HG03378 (cell line): ENCODE data around the gene TAS2R38.
"Not testable (repeated sequence)": the region's sequence is repeated elsewhere in the genome, so short reads cannot be mapped to it uniquely, and the experiment has no call there.

Experiments used
- ATAC-seq: cut with Tn5 transposase; IDR thresholded peaks from one replicate; pipeline ENCODE4 v1.9.1; 2021; ENCODE audit warnings: mild to moderate bottlenecking, moderate library complexity; ENCODE audit not compliant: unreplicated experiment

Gene TAS2R38

DNA sequence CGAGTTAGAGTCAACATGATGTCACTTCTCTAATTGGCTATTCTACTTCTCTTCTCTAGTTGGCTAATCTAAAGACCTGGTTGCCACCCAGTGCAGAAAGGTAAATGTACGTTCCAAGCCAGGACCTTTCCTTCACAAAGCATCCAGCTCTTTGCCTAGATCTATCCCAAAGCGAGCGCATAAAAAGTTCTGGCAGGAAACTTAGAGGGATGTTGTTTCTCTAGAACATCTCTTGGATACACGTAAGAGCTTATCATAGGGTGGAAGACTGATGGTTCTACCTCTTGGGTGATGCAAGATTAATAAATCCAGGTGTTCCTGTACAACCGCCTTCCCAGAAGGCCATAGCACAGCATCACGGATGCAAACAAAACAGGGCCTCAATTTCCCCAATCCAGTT is at the start of gene TAS2R38:
Gene TAS2R38, minus strand, starts transcription at position 101 of the 400 bp plus-strand sequence. Its CDS starts 84 bp downstream, at position 17.
- ATAC-seq, result no peak

DNA sequence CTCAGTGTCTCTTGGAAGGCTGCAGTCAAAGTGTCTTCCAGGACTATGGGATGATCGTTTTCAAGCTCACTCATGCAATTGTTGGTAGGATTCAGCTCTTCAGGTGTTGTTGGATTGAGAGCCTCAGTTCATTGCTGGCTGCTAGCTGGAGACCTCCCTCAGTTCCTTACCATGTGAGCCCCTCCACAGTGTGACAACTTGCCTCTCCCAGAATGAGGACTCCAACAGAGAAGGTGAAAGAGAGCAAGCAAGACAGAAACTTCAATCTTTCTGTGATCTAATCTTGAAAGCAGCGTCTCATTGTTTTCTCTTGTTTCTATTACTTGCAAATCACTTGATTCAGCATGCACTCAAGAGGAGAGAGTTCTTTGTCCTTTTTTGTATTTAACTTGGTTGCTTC is 44.6 kb upstream of the TAS2R38 start:
- ATAC-seq, result no peak

DNA sequence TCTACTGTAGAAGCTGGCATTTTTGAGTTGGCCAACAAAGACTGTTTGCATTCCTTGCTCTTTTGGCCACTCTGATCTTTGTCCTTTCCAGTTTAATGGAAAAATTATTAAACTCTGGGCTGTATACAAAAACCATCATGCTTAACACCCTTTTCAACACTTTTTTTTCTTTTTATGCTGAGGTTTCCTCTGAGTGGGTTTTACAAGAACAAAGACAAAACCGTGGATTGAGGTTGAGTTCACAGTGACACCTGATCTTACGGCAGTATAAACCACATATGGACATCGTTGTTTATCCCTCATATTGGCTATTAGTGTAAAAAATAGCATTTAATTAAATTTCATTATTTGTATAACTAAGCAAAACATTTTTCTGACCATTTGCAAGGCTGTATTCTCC is 43.9 kb upstream of the TAS2R38 start:
- no peak for ATAC-seq

DNA sequence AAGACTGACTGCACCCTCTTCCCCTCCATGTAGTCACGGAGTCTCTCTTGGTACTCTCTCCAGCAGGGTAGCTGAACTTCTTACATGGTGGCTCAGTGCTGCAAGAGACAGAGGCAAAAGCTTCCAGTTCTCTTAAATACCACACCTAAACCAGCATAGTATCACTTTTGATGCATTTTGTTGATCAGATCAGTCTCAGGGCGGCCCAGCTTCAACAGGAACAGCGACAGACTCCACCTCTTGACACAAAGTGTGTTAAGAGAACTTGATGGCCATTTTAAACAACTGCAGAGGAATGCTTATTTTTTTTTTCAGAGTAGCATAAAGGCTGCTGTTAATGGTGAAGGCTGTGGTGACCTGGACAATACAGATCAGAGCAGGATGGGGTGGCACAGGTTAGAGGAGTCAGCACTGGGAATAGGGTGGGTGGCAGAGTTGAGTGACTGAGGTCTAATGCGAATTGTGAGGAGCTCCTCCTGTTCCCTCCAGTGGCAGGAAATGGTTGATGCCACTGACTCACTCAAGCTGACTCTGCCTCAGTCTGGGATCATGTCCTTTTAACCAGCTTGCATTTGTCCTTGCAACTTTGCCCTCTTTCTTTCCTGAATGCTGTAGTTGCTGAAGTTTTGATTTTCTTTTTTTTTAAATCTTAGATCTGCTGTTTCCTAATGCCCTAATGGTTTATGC is 39.4 kb upstream of the TAS2R38 start:
- ATAC-seq, result no peak

DNA sequence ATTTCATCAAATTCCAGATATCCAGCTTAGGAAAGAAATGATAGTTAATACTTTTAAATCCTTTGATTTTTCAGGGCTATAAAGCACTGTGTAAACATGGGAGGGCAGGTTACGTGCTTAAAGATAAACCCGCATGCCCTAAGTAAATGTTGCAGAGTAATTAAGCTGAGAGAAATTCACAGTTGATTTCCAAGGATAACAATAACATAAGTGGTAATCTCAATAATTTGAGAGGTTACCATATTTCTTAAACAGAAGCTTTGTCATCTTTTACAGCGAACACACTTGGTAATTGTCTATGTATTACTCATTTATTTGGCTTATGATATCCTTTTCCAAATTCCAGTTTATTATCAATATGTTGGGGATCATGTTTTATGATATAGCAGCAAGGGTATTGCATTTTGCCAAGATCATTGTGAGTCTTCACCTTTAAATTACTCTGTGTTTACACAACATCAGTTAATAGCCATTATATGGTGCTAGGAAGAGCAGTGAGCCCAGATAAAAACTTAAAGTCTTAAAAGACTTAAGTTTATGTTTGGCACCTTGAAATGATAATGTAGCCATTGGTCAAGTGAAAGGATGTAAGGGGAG is 37.5 kb upstream of the TAS2R38 start:
- no peak for ATAC-seq

DNA sequence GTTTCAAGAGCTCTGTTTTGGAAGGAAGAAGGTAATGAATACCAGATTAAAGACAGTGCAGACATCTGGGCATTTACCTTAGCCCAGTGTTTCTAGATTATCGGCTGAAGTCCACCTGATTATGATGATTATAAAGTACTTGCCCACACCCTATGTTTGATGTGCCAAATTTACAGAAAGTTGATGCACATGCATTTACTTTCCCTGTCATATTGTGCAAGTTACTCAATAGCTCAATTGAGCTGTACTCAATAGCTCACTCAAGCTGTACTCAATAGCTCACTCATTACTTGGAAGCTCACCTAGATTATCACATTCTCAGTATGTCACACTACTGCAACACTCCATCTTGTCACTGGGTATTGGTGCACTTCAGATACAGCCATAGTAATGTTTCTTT is 35.6 kb upstream of the TAS2R38 start:
- ATAC-seq, result no peak

DNA sequence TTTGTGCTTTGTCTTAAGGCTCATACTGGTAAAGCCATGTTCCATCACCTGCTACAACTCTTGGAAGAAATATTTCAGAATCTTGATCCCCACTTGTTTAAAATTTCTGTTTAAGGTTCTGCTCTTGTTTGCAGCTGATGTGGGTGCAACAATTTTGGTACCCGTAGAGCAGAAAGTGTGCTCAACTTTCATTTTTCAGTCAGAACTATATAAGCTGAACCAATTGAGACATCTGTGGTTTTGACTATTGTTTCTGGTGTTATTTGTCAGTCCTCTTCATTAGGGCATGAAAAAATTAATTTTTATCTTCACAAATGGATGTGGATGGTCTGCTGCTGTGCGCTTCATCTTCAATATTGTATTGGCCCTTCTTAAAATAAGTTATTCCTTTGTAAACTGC is 33.0 kb upstream of the TAS2R38 start:
- ATAC-seq, result no peak

DNA sequence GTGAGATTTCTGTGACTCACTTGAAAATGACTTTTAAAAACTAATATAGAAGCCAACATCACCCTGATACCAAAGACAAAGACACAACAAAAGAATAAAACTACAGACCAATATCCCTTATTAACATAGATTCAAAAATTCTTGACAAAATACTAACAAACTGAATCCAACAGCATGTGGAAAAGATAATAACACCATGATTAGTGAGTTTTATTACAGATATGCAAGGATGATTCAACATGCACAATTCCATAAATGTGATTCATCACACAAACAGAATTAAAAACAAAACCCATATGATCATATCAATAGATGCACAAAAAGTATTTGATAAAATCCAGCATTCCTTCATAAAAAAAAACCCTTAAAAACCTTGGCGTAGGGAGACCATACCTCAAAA is 28.6 kb upstream of the TAS2R38 start:
- no peak for ATAC-seq

DNA sequence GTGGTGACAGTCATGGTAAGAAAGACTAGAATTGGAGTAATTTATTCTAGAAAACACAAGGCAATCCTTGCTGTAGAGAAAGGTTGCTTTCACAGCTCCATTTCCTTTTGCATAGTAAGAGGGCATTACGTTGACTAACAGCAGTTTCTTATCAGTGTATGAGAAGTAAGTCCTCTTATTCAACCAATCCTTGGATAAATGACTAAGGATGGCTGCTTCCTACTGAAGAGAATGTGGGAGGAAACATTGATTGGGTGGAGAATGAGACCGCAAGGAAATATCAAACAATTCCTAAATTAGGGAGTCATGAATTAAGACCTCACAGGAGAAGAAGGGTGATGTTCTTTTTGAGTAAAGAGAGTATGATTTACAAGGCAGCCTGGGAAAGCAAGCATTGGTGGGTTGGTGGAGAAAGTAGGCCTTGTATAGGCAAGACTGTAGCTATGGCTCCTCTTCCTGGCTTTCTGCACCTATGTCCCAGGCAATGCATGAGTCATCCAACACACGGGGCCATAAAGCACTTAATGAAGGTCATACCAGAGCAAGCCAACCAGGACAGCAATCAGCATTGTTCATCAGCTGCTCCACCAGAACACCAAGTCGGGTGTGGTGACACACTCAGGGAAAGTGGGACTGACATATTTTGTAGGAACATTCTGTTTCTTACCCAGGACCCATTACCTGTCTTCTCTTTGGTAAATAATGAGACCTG is 27.7 kb upstream of the TAS2R38 start:
- no peak for ATAC-seq

DNA sequence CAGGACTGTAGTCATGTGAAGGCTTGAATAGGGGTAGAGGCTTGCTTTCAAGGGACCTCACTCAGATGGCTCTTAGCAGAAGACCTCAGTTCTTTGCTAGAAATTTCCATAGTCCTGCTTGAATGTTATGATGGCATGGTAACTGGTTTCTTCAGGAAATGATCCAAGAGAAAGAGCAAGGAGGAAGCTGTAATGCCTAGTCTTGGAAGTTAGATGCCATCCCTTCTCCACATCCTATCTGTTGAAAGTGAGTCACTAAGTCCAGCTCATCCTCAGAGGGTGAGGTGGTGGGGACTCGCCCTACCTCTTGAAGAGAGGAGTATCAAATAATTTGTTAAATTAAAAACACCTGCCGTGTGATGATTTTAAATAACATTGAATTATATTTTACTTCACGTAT is 26.7 kb upstream of the TAS2R38 start:
- no peak for ATAC-seq

DNA sequence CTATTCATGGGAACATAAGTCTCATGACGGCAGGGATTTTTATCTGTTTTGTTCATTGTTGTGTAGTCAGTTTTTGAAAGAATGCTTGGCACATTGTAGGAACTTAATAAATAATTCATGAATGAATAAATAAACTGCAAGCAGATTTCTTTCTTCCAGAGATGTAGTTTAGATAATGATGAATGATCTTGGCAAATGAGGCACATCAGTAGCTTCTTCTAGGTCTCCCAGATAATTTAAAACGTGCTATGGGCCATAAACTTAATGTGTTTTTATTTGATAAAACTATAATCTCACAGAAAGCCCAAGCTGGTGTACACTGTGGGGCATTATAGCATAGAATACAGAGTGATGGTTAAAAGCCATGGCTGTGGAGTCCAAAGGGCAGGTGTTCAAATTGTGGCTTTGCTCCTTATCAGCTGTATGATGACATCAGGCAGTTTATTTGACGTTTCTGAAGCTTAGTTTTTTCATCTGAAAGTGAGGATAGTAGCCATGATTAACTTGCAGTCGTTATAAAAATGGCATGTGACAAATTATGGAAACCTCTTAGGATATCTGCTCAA is 25.6 kb upstream of the TAS2R38 start:
- ATAC-seq, result no peak

DNA sequence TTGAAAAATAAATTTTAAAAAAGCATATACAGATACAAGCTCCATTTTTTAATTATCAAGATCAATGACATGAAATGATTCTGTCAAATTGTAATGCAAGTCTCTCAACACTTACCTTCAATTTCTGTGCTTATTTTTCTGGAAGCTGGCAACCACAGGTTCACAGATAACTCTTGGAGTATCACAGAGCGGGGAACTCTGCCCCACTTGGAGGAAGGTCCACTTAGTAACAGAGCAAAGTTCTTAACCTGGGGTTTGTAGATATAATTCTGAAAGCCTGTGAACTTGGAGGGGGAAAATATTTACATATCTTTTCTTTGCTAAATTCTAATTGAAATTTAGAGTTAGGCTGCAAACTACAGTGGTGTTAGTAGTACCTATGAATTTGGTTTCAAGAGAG is 19.8 kb upstream of the TAS2R38 start:
- no peak for ATAC-seq

DNA sequence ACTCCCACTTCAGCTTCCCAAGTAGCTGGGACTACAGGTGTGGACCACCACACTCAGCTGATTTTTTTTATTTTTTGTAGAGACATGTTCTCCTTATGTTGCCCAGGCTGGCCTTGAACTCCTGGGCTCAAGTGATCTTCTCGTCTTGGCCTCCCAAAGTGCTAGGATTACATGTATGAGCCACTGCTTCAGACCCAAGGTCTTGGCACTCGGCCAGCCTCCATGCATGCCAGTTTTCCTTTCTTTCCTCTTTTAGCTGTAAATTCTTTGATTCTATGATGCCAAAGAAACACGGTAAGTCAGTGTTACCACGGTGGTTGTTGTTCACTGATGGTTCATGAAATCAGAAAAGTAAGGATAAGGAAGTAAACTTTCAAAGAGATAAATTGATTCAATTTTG is 19.1 kb upstream of the TAS2R38 start:
- ATAC-seq, result no peak

DNA sequence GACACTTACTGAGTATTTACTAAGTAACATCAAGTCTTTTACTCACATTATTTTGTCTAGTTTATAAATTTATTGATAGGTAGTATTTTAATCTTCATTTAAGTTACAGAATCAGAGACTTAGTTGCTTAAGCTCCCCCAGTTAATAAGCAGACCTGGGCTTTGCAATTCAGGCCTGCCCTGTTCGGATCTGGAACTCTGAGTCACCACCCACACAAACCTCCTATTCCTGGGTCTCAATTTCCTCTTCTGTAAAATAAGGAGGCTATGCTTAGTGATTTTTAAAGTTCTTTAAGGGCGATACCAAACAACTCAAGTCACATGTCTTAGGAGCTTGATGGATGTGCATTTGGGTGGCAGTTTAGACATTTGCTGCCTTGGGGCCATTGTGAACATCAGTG is 18.6 kb upstream of the TAS2R38 start:
- ATAC-seq, result no peak

DNA sequence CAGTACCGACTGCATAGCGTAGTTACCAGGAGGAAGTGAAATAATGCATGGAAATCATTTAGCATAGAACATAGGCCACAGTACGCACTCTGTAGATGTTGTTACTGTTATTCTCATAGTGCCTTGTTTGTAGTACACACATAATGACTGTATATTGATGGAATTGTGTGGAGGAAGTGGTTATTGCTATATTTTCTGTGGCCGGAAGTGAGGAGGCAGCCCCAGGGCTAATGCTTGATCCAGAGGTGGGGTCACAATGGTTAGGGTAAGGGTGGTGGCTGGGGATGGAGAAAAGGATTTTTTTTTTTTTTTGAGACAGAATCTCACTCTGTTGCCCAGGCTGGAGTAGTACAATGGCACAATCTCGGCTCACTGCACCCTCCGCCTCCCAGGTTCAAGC is 17.6 kb upstream of the TAS2R38 start:
- ATAC-seq, result no peak

DNA sequence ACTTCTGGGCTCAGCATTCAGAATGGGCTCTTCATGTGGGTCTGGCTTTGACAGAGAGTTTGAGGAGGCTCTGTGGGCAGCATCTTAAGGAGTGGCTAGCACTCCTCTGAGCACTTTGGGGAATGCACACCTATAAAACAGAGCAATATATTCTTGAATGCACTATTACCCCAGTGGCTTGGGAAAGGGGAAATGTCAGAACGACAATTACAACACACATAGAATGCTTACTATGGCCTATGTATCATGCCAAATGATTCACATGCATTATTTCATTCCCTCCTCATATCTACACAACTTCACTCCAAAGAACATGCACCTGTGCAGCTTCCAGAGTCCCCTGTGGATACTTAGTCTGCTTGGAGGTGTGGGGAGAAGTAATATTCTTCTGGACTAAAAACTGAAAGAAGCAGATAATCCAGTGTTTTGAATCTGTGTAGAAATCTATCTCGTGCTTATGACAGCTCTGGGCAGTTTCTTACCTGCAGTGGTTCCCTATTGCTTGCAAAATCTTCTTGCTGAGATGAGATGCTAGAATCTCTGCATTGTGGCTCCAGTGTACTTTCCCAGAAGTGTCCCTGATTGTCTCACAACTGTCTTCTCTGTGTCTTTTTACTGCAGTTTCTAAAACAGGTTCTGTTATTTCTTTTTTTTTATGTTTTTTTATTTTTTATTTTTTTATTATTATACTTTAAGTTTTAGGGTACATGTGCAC is 16.6 kb upstream of the TAS2R38 start:
- no peak for ATAC-seq

DNA sequence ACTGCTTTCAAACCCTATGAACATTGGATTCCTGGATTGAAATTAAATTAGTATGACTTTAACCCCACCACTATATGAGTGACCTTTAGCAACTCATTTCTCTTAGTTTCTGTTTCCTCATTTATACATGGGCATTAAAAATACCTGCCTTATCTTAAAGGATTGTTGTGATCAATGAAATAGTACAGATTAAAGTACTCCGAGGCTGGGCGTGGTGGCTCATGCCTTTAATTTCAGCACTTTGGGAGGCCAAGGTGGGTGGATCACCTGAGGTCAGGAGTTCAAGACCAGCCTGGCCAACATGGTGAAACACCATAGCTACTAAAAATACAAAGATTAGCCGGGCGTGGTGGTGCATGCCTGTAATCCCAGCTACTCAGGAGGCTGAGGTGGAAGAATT is 14.2 kb upstream of the TAS2R38 start:
- not testable (repeated sequence) for ATAC-seq

DNA sequence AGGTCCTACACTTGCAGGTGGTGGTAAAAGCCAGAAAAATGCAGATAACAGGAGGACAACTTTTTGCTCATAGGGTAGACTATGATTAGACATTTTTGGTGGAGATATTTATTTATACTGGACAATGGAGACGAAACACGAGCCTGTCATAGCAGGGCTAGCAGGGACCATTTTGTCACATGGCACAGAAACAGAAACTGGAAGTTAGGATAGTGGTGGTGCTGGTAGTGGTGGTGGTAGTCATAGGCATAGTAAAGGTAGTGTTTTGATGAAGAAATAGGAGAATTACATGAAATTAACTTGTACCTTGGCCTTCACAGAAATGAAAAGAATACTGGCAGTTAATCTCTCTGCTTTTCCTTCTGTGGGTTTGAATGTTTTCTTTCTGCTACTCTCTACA is 13.3 kb upstream of the TAS2R38 start:
- no peak for ATAC-seq

DNA sequence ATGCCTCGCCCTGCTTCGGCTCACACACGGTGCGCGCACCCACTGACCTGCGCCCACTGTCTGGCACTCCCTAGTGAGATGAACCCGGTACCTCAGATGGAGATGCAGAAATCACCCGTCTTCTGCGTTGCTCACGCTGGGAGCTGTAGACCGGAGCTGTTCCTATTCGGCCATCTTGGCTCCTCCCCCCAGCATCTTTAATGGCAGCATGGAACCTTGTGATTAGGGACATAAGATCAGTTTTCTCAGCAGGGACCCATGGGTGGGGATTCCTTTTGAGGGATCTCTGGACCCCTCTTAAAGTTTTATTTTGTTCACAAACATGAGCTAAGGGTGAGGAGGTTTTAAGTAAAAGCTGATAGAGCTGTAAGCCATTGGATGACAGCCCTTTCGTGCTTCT is 12.4 kb upstream of the TAS2R38 start:
- not testable (repeated sequence) for ATAC-seq

DNA sequence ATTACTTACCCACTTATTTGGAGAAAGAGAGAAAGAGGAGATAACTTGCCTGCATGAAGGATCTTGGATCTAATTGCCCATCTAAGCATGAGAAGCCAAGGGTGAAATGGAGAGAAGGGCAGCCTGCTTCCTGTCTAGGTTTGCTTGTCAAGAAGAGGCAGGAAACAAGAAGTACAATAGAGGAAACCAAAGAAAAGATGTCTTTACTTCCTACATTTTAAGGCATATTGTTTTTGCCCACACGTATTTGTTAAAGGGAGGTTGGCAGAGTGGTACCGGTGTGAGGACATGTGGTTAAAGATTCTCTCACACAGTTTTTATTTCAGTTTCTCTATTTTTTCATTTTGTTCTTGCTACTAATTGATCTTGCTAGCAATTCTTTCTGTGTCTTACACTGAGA is 6.0 kb upstream of the TAS2R38 start:
- ATAC-seq, result no peak

DNA sequence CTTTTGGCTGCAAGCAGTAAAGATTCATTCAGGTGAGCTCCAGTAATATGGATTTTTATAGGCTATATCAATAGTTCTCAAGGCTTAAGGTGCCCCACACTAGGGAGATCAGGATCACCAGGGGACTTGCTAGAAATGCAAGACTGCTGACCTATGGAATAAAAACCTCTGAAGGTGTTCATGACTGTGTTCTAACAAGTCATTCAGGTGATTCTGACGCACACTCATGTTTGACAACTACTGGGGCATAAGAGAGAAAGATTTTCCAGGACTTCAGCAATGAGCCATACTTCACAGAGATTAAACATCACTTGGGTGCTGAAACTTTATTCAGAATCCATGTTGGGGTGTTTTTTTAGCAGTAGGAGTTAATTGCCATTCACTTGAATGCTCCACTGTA is 4.8 kb upstream of the TAS2R38 start:
- ATAC-seq, result no peak
